SU-DHL-6 (cell line): Measurements from ENCODE around the gene RAB20.
"Not testable (repeated sequence)": the region's sequence is repeated elsewhere in the genome, so short reads cannot be mapped to it uniquely, and the experiment has no call there.

Experiments
- H2AFZ ChIP-seq: fragments of 200-600 bp; sonication (generic); 2 replicates; pipeline ENCODE4 v1.6.1; 2014; ENCODE audit warnings: low read depth, mild to moderate bottlenecking, moderate library complexity, mixed read lengths, antibody characterized with exemption, low read length; ENCODE audit not compliant: severe bottlenecking
- H3F3A ChIP-seq: fragments of 200-600 bp; shearing (Covaris generic); 2 replicates; pipeline ENCODE4 v1.6.0; 2016; ENCODE audit warnings: antibody characterized with exemption, mild to moderate bottlenecking; ENCODE audit not compliant: insufficient read depth
- H3K27ac ChIP-seq: fragments of 200-600 bp; sonication (generic); 2 replicates; pipeline ENCODE4 v1.5.1; 2016; ENCODE audit warnings: low read depth, mild to moderate bottlenecking, low read length, moderate library complexity, mixed read lengths
- H3K27me3 ChIP-seq: fragments of 200-600 bp; sonication (generic), shearing (Covaris generic); 2 replicates; pipeline ENCODE4 v1.6.0; 2014; ENCODE audit warnings: mild to moderate bottlenecking, low read length
- H3K36me3 ChIP-seq: fragments of 200-600 bp; sonication (generic); 2 replicates; pipeline ENCODE4 v1.6.1; 2014; ENCODE audit warnings: mild to moderate bottlenecking, low read length, mixed read lengths
- H3K4me2 ChIP-seq: fragments of 300-600, 200-600 bp; shearing (Covaris generic), sonication (generic); 2 replicates; pipeline ENCODE4 v1.6.0; 2014; ENCODE audit warnings: low read length, low read depth, mild to moderate bottlenecking; ENCODE audit not compliant: poor library complexity, severe bottlenecking
- H3K4me3 ChIP-seq: fragments of 200-600 bp; sonication (generic); 2 replicates; pipeline ENCODE4 v1.5.1; 2014; ENCODE audit warnings: antibody characterized with exemption, low read length, mild to moderate bottlenecking, mixed read lengths; ENCODE audit not compliant: insufficient read depth, poor library complexity, severe bottlenecking
- H3K79me2 ChIP-seq: fragments of 200-600 bp; sonication (generic); 2 replicates; pipeline ENCODE4 v1.6.1; 2014; ENCODE audit warnings: mild to moderate bottlenecking, low read length, moderate library complexity; ENCODE audit not compliant: insufficient read depth
- H3K9ac ChIP-seq: fragments of 200-600 bp; sonication (generic); 2 replicates; pipeline ENCODE4 v1.7.0; 2014; ENCODE audit warnings: mild to moderate bottlenecking, low read length
- H3K9me2 ChIP-seq: fragments of 200-600 bp; sonication (generic); replicated peaks from 2 replicates; pipeline ENCODE4 v1.6.1; 2014; ENCODE audit warnings: low read length; ENCODE audit not compliant: insufficient read depth
- H3K9me3 ChIP-seq: fragments of 200-600 bp; sonication (generic); 2 replicates; pipeline ENCODE4 v1.6.1; 2014; ENCODE audit warnings: low read length, mixed read lengths; ENCODE audit not compliant: insufficient read depth
- H4K20me1 ChIP-seq: fragments of 200-600 bp; sonication (generic); 2 replicates; pipeline ENCODE4 v1.6.1; 2014; ENCODE audit warnings: low read depth, mild to moderate bottlenecking, antibody characterized with exemption, low read length, moderate library complexity, mixed read lengths
- EZH2phosphoT487 ChIP-seq: fragments of 200-600 bp; sonication (generic), shearing (Covaris generic); conservative IDR thresholded peaks from 2 replicates; pipeline ENCODE4 v1.6.1; 2018; ENCODE audit warnings: mild to moderate bottlenecking, antibody characterized with exemption, low read length, moderate library complexity, mixed read lengths
- TF ChIP-seq, protein P1 (sequence below): fragments of 200-600 bp; sonication (generic); IDR thresholded peaks from one replicate; pipeline ENCODE4 v1.5.1; 2017; ENCODE audit warnings: antibody characterized with exemption, mild to moderate bottlenecking, low read length, moderate library complexity; ENCODE audit not compliant: insufficient read depth, poor library complexity, severe bottlenecking

Gene RAB20

GRCh38 chr13:110492679-110493593 is 68.6 kb downstream of the RAB20 start:
- no peak overlapping the region for H2AFZ ChIP-seq
- H3K36me3 ChIP-seq = no peaks in the 10 kb centered on the region
- no peaks in the 10 kb centered on the region for H3F3A ChIP-seq
- H3K9me2 ChIP-seq = no peaks in the 10 kb centered on the region
- H3K27me3 ChIP-seq = no peaks in the 10 kb centered on the region
- no peaks in the 10 kb centered on the region for H4K20me1 ChIP-seq
- H3K9ac ChIP-seq = no peak overlapping the region
- no peaks in the 10 kb centered on the region for H3K9me3 ChIP-seq
- H3K79me2 ChIP-seq = no peaks in the 10 kb centered on the region
- H3K4me3 ChIP-seq = no peak overlapping the region
- H3K4me2 ChIP-seq = no peak overlapping the region
- no peak for TF ChIP-seq EZH2phosphoT487
- TF ChIP-seq, protein P1, sequence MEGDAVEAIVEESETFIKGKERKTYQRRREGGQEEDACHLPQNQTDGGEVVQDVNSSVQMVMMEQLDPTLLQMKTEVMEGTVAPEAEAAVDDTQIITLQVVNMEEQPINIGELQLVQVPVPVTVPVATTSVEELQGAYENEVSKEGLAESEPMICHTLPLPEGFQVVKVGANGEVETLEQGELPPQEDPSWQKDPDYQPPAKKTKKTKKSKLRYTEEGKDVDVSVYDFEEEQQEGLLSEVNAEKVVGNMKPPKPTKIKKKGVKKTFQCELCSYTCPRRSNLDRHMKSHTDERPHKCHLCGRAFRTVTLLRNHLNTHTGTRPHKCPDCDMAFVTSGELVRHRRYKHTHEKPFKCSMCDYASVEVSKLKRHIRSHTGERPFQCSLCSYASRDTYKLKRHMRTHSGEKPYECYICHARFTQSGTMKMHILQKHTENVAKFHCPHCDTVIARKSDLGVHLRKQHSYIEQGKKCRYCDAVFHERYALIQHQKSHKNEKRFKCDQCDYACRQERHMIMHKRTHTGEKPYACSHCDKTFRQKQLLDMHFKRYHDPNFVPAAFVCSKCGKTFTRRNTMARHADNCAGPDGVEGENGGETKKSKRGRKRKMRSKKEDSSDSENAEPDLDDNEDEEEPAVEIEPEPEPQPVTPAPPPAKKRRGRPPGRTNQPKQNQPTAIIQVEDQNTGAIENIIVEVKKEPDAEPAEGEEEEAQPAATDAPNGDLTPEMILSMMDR = no peak
- H3K27ac ChIP-seq = no peak overlapping the region

GRCh38 chr13:110491869-110492678 is 69.4 kb downstream of the RAB20 start:
- no peaks in the 10 kb centered on the region for H3K79me2 ChIP-seq
- H3K27me3 ChIP-seq = no peaks in the 10 kb centered on the region
- no peaks in the 10 kb centered on the region for H4K20me1 ChIP-seq
- no peaks in the 10 kb centered on the region for H3F3A ChIP-seq
- H3K4me3 ChIP-seq = no peak overlapping the region
- no peaks in the 10 kb centered on the region for H3K36me3 ChIP-seq
- no peak overlapping the region for H3K27ac ChIP-seq
- no peaks in the 10 kb centered on the region for H3K9me2 ChIP-seq
- H3K4me2 ChIP-seq = no peak overlapping the region
- no peak for TF ChIP-seq EZH2phosphoT487
- TF ChIP-seq, protein P1 = no peak
- H2AFZ ChIP-seq = no peak overlapping the region
- no peak overlapping the region for H3K9ac ChIP-seq
- H3K9me3 ChIP-seq = no peaks in the 10 kb centered on the region

DNA sequence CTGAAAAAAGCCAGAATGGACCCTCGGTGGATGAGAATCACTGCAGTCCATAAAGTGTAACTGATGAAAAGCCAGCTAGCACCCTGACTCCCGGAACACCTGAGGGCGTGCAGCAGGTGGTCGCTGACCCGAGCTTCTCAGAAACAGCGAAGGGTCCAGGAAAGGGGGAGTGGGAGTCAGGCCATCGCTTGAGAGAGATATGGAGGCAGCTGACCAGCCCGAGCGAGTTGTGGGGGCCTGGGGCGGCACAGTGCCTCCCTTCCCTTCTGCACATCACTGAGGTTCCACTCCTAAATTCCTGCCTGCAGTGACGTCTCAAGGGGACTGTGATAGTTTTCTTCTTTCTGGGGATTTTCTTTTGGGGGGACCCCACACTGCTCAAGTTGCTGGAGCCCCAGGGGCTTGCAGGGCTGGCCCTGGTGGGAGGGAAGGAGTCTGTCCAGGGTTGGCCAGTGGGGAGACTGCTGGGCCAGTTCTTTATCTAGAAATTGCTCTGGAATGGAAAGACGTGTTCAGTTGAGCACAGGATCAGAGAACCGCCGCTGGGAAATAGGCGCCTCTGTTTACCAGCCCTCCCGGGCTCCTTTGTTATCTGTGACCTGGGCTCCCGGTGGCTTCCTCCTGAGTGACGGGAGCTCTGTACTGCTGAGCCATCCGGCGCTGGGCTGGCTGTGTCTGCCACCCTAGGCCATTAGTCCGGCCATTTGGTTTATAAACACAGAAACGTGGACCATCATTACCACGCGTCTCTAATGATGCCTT is 71.3 kb downstream of the RAB20 start:
- H3K9ac ChIP-seq = no peak overlapping the region
- no peak overlapping the region for H2AFZ ChIP-seq
- H3K9me3 ChIP-seq = no peaks in the 10 kb centered on the region
- H3K27me3 ChIP-seq = no peaks in the 10 kb centered on the region
- no peaks in the 10 kb centered on the region for H3K9me2 ChIP-seq
- no peaks in the 10 kb centered on the region for H3K79me2 ChIP-seq
- no peaks in the 10 kb centered on the region for H4K20me1 ChIP-seq
- H3F3A ChIP-seq = no peaks in the 10 kb centered on the region
- H3K4me3 ChIP-seq = no peak overlapping the region
- TF ChIP-seq, protein P1 = no peak
- TF ChIP-seq EZH2phosphoT487 = no peak
- H3K36me3 ChIP-seq = no peaks in the 10 kb centered on the region
- H3K27ac ChIP-seq = no peak overlapping the region
- H3K4me2 ChIP-seq = no peak overlapping the region

- H3F3A ChIP-seq, H3K9me3 ChIP-seq, H3K9me2 ChIP-seq, H3K36me3 ChIP-seq, H3K27me3 ChIP-seq, H3K27ac ChIP-seq, H4K20me1 ChIP-seq, H2AFZ ChIP-seq, H3K9ac ChIP-seq, H3K4me3 ChIP-seq, H3K4me2 ChIP-seq, H3K79me2 ChIP-seq: not testable (repeated sequence)
Measured at GRCh38 chr13:110486880-110487279, 74.6 kb downstream of the RAB20 start.
